HG02852 (cell line): ENCODE results near the gene EREG.

Experiments
- ATAC-seq: cut with Tn5 transposase; IDR thresholded peaks from one replicate; pipeline ENCODE4 v1.9.1; 2021; ENCODE audit warnings: mild to moderate bottlenecking, moderate library complexity; ENCODE audit not compliant: unreplicated experiment

Gene EREG

GRCh38 chr4:74364652-74365491 lies at the start of gene EREG:
TSS of gene EREG (plus strand) at chr4:74365145. CDS start at chr4:74365309, 164 bp downstream.
- ATAC-seq = peak; percentile 58

GRCh38 chr4:74315376-74315775 lies 49.6 kb upstream of the EREG start:
- no peak for ATAC-seq

- no peak for ATAC-seq
These were observed 48.5 kb upstream of the EREG start for GRCh38 chr4:74316397-74316796.

GRCh38 chr4:74317616-74318246 lies 47.2 kb upstream of the EREG start:
- ATAC-seq = no peak

GRCh38 chr4:74318276-74318675 lies 46.7 kb upstream of the EREG start:
- no peak for ATAC-seq

GRCh38 chr4:74319470-74319869 lies 45.5 kb upstream of the EREG start:
- ATAC-seq = no peak

GRCh38 chr4:74320559-74321118 lies 44.3 kb upstream of the EREG start:
- peak; percentile 77 for ATAC-seq

- ATAC-seq = no peak
These were observed 42.6 kb upstream of the EREG start for GRCh38 chr4:74322301-74322700.

GRCh38 chr4:74323663-74324062 lies 41.3 kb upstream of the EREG start:
- ATAC-seq = no peak

GRCh38 chr4:74324262-74324661 lies 40.7 kb upstream of the EREG start:
- no peak for ATAC-seq

- ATAC-seq = no peak
These were observed 39.1 kb upstream of the EREG start for GRCh38 chr4:74325886-74326285.

GRCh38 chr4:74327762-74328161 lies 37.2 kb upstream of the EREG start:
- ATAC-seq = no peak

- no peak for ATAC-seq
These were observed 36.4 kb upstream of the EREG start for GRCh38 chr4:74328501-74328900.

GRCh38 chr4:74329307-74329706 lies 35.6 kb upstream of the EREG start:
- ATAC-seq = no peak

- no peak for ATAC-seq
These were observed 34.6 kb upstream of the EREG start for GRCh38 chr4:74330295-74330750.

- ATAC-seq = no peak
These were observed 33.7 kb upstream of the EREG start for GRCh38 chr4:74331252-74331651.

GRCh38 chr4:74331944-74332343 lies 33.0 kb upstream of the EREG start:
- ATAC-seq = no peak

- no peak for ATAC-seq
These were observed 30.3 kb upstream of the EREG start for GRCh38 chr4:74334636-74335035.

GRCh38 chr4:74335341-74336021 lies 29.5 kb upstream of the EREG start:
- peak; percentile 63 for ATAC-seq

- no peak for ATAC-seq
These were observed 26.1 kb upstream of the EREG start for GRCh38 chr4:74338792-74339333.

- ATAC-seq = peak; percentile 67
These were observed 25.4 kb upstream of the EREG start for GRCh38 chr4:74339501-74339900.
